ENCODE data around the gene KCNC2.

Gene KCNC2
- 0 to 0.07 (median 0) reads per million in 9 experiments for total RNA-seq

GRCh38 chr12:75209812-75210138, at the start of gene KCNC2:
TSS of gene KCNC2 (minus strand) at chr12:75209839.
- Mint-ChIP-seq H3K9me3 (peaks cover 0 to 6% of the 10 kb centered on the region in 2 donors), H3K4me3 (no peak within 1 kb of the TSS), H3K36me3 (ENCODE audit: insufficient read depth) (no peaks in the 10 kb centered on the region), H3K27ac (no peak within 1 kb of the TSS), H3K4me1 (ENCODE audit: low read depth in 2 of 2) (peaks cover 4 to 5% of the 10 kb centered on the region in 2 donors), H3K27me3 (peaks cover 25 to 39% of the 10 kb centered on the region in 2 donors)
- no peak for DNase-seq
- ATAC-seq (replicated peaks) = no peak

- Mint-ChIP-seq H3K27ac (no peak overlapping the region), H3K4me3 (no peak overlapping the region), H3K9me3 (no peaks in the 10 kb centered on the region), H3K4me1 (ENCODE audit: low read depth in 2 of 2) (no peaks in the 10 kb centered on the region), H3K27me3 (peaks cover 0 to 7% of the 10 kb centered on the region in 2 donors), H3K36me3 (ENCODE audit: insufficient read depth) (no peaks in the 10 kb centered on the region)
- no peak for ATAC-seq (replicated peaks)
- no peak for DNase-seq
These were observed 49.5 kb upstream of the KCNC2 start for GRCh38 chr12:75259143-75259542.

GRCh38 chr12:75257510-75257909, 47.9 kb upstream of the KCNC2 start:
- DNase-seq = no peak
- H3K9me3 Mint-ChIP-seq = no peaks in the 10 kb centered on the region
- H3K27ac Mint-ChIP-seq = no peak overlapping the region
- ATAC-seq (replicated peaks) = no peak
- no peak overlapping the region for H3K4me3 Mint-ChIP-seq
- H3K36me3 Mint-ChIP-seq (ENCODE audit: insufficient read depth) = no peaks in the 10 kb centered on the region
- H3K4me1 Mint-ChIP-seq (ENCODE audit: low read depth in 2 of 2) = no peaks in the 10 kb centered on the region
- H3K27me3 Mint-ChIP-seq = peaks cover 0 to 7% of the 10 kb centered on the region in 2 donors

- H3K4me1 Mint-ChIP-seq (ENCODE audit: low read depth in 2 of 2) = no peaks in the 10 kb centered on the region
These were observed 35.5 kb upstream of the KCNC2 start for GRCh38 chr12:75245108-75245507.

GRCh38 chr12:75239987-75240386, 30.3 kb upstream of the KCNC2 start:
- no peaks in the 10 kb centered on the region for H3K27me3 Mint-ChIP-seq
- H3K9me3 Mint-ChIP-seq = peaks cover 5 to 8% of the 10 kb centered on the region in 2 donors
- H3K27ac Mint-ChIP-seq = no peak overlapping the region
- H3K4me3 Mint-ChIP-seq = no peak overlapping the region
- DNase-seq (no peak), ATAC-seq (replicated peaks) (no peak)
- no peaks in the 10 kb centered on the region for H3K36me3 Mint-ChIP-seq (ENCODE audit: insufficient read depth)
- no peaks in the 10 kb centered on the region for H3K4me1 Mint-ChIP-seq (ENCODE audit: low read depth in 2 of 2)

More at GRCh38 chr12:75245108-75245507, 35.5 kb upstream of the KCNC2 start:
- DNase-seq (no peak), ATAC-seq (replicated peaks) (no peak)
- no peak overlapping the region for H3K4me3 Mint-ChIP-seq
- H3K27me3 Mint-ChIP-seq = no peaks in the 10 kb centered on the region
- no peaks in the 10 kb centered on the region for H3K36me3 Mint-ChIP-seq (ENCODE audit: insufficient read depth)
- H3K27ac Mint-ChIP-seq = no peak overlapping the region
- H3K9me3 Mint-ChIP-seq = peaks cover 3 to 8% of the 10 kb centered on the region in 2 donors

DNA sequence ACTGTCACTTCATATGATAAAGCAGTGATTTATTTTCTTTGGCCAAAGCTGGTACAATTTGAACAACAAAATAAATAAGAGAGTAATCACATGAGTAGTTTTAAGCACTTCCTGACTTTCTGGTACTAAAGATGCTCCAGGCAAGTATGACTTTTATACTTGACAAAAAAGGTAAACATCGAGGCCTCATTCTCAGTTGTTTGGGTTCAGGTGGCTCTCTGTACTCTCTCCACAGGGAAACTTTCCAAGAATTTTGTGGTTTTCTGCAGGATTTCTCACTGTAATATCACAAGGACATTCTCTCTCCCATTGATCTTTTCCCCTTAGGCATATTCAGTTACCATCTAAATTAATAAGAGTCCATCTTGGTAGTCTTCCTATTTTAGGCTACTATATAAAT, 26.6 kb upstream of the KCNC2 start:
- DNase-seq (no peak), ATAC-seq (replicated peaks) (no peak)
- peaks cover 6 to 8% of the 10 kb centered on the region in 2 donors for H3K9me3 Mint-ChIP-seq
- no peaks in the 10 kb centered on the region for H3K27me3 Mint-ChIP-seq
- H3K36me3 Mint-ChIP-seq (ENCODE audit: insufficient read depth) = no peaks in the 10 kb centered on the region
- no peak overlapping the region for H3K4me3 Mint-ChIP-seq
- no peaks in the 10 kb centered on the region for H3K4me1 Mint-ChIP-seq (ENCODE audit: low read depth in 2 of 2)
- no peak overlapping the region for H3K27ac Mint-ChIP-seq

- Mint-ChIP-seq H3K36me3 (ENCODE audit: insufficient read depth) (peaks cover 3% of the 10 kb centered on the region), H3K27me3 (no peaks in the 10 kb centered on the region), H3K27ac (no peak overlapping the region), H3K4me1 (ENCODE audit: low read depth in 2 of 2) (no peaks in the 10 kb centered on the region), H3K9me3 (peaks cover 2 to 3% of the 10 kb centered on the region in 2 donors), H3K4me3 (no peak overlapping the region)
- ATAC-seq (replicated peaks) (no peak), DNase-seq (no peak)
These were observed 17.5 kb upstream of the KCNC2 start for GRCh38 chr12:75227132-75227531.

DNA sequence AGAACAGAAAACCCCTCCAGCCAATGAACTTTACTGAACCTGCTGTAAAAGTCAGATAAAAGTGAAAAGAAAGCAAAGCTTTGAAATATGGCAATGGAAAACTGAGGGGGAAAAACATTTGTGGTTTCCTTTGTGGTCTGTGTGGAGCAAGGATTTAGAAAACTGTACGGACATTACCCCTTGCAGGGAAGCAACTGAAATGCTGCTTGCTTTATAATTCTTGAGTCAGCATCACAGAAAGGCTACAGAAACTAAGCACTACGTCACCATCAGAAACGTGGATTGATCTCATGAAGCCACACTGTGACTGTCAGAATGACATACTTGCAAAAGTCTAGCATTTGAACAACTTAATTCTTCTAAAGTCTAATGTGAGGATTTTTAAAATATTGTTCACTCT, 2.4 kb upstream of the KCNC2 start:
- H3K27ac Mint-ChIP-seq = no peak overlapping the region
- H3K4me1 Mint-ChIP-seq (ENCODE audit: low read depth in 2 of 2) = peaks cover 4 to 5% of the 10 kb centered on the region in 2 donors
- peaks cover 0 to 5% of the 10 kb centered on the region in 2 donors for H3K9me3 Mint-ChIP-seq
- DNase-seq = no peak
- no peaks in the 10 kb centered on the region for H3K36me3 Mint-ChIP-seq (ENCODE audit: insufficient read depth)
- no peak for ATAC-seq (replicated peaks)
- no peak overlapping the region for H3K4me3 Mint-ChIP-seq
- peaks cover 18 to 29% of the 10 kb centered on the region in 2 donors for H3K27me3 Mint-ChIP-seq

DNA sequence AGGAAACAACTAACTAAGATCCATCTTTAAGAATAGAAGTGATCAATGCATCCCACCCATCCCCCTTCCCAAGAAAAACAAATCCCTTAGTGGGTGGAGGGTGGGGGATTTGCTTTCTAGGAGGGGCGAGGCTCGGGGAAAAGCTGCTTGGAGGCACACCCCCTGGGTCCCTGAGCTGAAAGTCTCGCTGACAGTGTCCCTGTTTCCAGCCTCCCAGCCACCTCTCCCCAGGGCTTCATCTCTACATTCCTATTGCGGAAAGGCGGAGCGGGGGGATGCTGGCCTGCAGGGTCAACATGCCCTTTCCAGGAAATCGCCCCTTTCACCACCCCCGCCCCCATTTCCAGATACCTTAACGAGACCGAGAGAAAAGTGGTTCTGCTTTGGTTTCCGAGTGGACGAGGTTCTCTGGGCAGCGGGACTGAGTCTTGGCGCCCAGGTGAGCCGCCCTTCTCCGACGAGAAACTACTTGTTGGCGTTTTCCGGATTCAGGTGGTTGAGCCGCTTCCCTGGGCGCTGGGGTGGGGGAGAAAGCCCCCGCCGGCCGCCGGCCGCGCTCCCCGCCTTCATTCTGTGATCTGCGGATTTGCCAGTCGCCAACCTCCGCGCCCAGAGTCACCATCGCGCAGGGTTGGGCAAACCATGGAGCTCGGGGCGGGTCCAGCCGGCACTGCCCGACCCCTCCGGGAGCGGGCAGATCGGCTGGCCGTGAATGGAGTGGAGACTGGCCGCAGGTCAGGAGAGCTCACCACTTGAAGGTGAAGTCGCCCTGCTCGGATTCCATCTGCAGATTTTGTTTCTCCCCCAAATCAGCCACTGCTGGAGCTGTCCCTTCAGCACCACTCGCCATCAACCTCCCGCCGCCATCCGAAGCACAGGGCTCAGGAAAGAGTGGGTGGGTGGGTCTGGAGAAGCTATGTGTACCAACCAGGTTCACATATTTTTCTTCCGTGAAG, 505 bp downstream of the KCNC2 start:
- DNase-seq (no peak), ATAC-seq (replicated peaks) (no peak)
- peaks cover 4 to 5% of the 10 kb centered on the region in 2 donors for H3K4me1 Mint-ChIP-seq (ENCODE audit: low read depth in 2 of 2)
- H3K4me3 Mint-ChIP-seq = no peak overlapping the region
- no peaks in the 10 kb centered on the region for H3K36me3 Mint-ChIP-seq (ENCODE audit: insufficient read depth)
- peaks cover 0 to 6% of the 10 kb centered on the region in 2 donors for H3K9me3 Mint-ChIP-seq
- peaks cover 25 to 39% of the 10 kb centered on the region in 2 donors for H3K27me3 Mint-ChIP-seq
- no peak overlapping the region for H3K27ac Mint-ChIP-seq

DNA sequence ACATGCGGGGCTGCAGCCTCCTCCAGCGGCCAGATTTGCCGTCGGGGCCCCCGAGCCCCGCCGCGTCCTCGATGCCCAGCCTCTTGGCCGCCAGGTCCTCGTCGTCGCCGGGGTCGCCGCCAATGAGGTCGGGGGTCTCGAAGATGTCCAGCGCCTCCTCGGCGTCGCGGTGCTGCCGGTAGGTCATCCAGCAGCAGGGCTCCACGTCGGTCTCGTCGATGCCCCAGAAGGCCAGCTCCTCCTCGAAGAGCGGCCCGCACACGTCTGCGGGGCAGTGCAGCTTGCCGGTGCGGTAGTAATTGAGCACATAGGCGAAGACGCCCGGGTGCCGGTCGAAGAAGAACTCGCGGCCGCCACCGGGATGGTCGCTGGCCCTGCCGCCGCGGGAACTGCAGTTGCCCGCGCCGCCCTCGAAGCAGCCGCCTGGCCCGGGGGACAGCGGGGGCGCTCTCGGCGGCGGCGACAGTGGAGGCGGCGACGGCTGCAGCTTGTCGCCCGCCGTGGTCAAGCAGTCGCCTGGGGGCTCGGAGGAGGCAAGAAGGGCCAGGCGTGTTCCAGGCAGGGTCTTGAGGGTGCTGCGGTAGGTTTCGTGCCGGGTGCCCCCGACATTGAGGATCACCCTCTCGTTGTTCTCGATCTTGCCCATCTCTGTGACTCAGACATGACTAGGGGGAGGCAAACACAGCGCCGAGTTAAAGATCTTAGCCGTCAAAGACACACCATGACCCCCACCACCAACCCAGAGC, 2.1 kb downstream of the KCNC2 start:
- no peak overlapping the region for H3K27ac Mint-ChIP-seq
- DNase-seq (no peak), ATAC-seq (replicated peaks) (no peak)
- H3K9me3 Mint-ChIP-seq = peaks cover 0 to 6% of the 10 kb centered on the region in 2 donors
- H3K27me3 Mint-ChIP-seq = peaks cover 25 to 39% of the 10 kb centered on the region in 2 donors
- H3K4me3 Mint-ChIP-seq = peak overlapping the region in 1 of 2 donors; percentile 19
- H3K36me3 Mint-ChIP-seq (ENCODE audit: insufficient read depth) = no peaks in the 10 kb centered on the region
- H3K4me1 Mint-ChIP-seq (ENCODE audit: low read depth in 2 of 2) = peaks cover 4 to 5% of the 10 kb centered on the region in 2 donors

DNA sequence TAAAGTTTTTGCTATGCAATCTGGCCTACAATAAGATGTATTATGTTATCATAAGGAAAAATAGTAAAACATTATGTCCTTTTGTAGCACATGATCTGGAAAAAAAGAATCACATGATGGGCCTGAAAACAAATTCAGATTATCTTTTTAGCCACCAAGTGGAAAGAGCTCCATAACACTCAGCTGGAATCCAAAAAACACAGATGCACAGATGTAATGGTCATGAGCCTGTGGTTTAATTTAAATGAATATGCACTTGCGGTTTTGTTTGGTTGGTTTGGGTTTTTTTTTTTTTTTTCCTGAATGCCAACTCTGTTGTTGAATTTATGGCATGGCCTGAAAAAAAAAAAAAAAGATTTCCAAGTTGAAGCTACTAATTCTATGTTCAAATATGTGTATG, 4.1 kb downstream of the KCNC2 start:
- peaks cover 22 to 35% of the 10 kb centered on the region in 2 donors for H3K27me3 Mint-ChIP-seq
- H3K36me3 Mint-ChIP-seq (ENCODE audit: insufficient read depth) = no peaks in the 10 kb centered on the region
- DNase-seq (no peak), ATAC-seq (replicated peaks) (no peak)
- H3K27ac Mint-ChIP-seq = no peak overlapping the region
- peaks cover 0 to 6% of the 10 kb centered on the region in 2 donors for H3K9me3 Mint-ChIP-seq
- H3K4me1 Mint-ChIP-seq (ENCODE audit: low read depth in 2 of 2) = peaks cover 4 to 5% of the 10 kb centered on the region in 2 donors
- H3K4me3 Mint-ChIP-seq = no peak overlapping the region

- Mint-ChIP-seq H3K4me3 (no peak overlapping the region), H3K36me3 (ENCODE audit: insufficient read depth) (no peaks in the 10 kb centered on the region), H3K9me3 (peaks cover 0 to 5% of the 10 kb centered on the region in 2 donors), H3K4me1 (ENCODE audit: low read depth in 2 of 2) (no peaks in the 10 kb centered on the region), H3K27ac (no peak overlapping the region), H3K27me3 (no peaks in the 10 kb centered on the region)
- no peak for ATAC-seq (replicated peaks)
- no peak for DNase-seq
These were observed 12.8 kb downstream of the KCNC2 start for GRCh38 chr12:75196865-75197264.

GRCh38 chr12:75196408-75196807, 13.2 kb downstream of the KCNC2 start:
- Mint-ChIP-seq H3K36me3 (ENCODE audit: insufficient read depth) (no peaks in the 10 kb centered on the region), H3K27ac (no peak overlapping the region), H3K4me1 (ENCODE audit: low read depth in 2 of 2) (no peaks in the 10 kb centered on the region), H3K9me3 (peaks cover 0 to 5% of the 10 kb centered on the region in 2 donors), H3K4me3 (no peak overlapping the region), H3K27me3 (no peaks in the 10 kb centered on the region)
- DNase-seq (no peak), ATAC-seq (replicated peaks) (no peak)

Data from effector memory CD8-positive, alpha-beta T cell (primary cell).